Sigmoid colon (tissue), 4 donors: ENCODE data around the gene ELF3.
"Not testable (repeated sequence)": the region's sequence is repeated elsewhere in the genome, so short reads cannot be mapped to it uniquely, and the experiment has no call there.

Experiments
- EP300 ChIP-seq, 4 donors: sonication (generic); formaldehyde crosslinking; IDR thresholded peaks; one replicate each; pipeline ENCODE4 v1.6.1; 2017; ENCODE audit warnings: antibody characterized with exemption in 4 of 4
- POLR2A ChIP-seq, 2 donors: fragments of 450-650 bp; IDR thresholded peaks; one replicate each; pipeline ENCODE4 v1.6.1; 2016; ENCODE audit warnings: antibody characterized with exemption in 2 of 2, mild to moderate bottlenecking in 2 of 2, moderate library complexity in 2 of 2
- POLR2AphosphoS5 ChIP-seq, 4 donors: sonication (generic); formaldehyde crosslinking; IDR thresholded peaks; one replicate each; pipeline ENCODE4 v1.6.1; 2017; ENCODE audit warnings: antibody characterized with exemption in 4 of 4
- TF ChIP-seq, protein P1 (sequence below), 4 experiments: fragments of 450-650 bp in 3 of 4; fragments of 200-600 bp in 1 of 4; IDR thresholded peaks; one replicate each; pipeline ENCODE4 v1.5.1; 2016 to 2019; ENCODE audit warnings: antibody characterized with exemption in 4 of 4, mild to moderate bottlenecking in 3 of 4, moderate library complexity in 2 of 4

DNA sequence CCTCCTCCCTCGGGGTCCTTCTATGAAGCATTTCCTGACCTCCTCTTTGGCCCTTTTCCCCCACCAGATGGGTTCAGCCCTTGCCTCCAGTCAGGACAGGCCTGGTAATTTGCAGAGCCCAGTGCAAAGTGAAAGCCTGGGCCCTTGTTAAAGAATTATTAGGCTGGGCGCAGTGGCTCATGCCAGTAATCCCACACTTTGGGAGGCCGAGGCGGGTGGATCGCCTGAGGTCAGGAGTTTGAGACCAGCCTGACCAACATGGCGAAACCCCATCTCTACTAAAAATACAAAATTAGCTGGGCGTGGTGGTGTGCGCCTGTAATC, 8.8 kb downstream of the ELF3 start:
- TF ChIP-seq POLR2A, POLR2AphosphoS5, EP300 (IDR thresholded peaks at IDR 0.05): not testable (repeated sequence)
- TF ChIP-seq, protein P1, sequence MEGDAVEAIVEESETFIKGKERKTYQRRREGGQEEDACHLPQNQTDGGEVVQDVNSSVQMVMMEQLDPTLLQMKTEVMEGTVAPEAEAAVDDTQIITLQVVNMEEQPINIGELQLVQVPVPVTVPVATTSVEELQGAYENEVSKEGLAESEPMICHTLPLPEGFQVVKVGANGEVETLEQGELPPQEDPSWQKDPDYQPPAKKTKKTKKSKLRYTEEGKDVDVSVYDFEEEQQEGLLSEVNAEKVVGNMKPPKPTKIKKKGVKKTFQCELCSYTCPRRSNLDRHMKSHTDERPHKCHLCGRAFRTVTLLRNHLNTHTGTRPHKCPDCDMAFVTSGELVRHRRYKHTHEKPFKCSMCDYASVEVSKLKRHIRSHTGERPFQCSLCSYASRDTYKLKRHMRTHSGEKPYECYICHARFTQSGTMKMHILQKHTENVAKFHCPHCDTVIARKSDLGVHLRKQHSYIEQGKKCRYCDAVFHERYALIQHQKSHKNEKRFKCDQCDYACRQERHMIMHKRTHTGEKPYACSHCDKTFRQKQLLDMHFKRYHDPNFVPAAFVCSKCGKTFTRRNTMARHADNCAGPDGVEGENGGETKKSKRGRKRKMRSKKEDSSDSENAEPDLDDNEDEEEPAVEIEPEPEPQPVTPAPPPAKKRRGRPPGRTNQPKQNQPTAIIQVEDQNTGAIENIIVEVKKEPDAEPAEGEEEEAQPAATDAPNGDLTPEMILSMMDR (IDR thresholded peaks at IDR 0.05), result not testable (repeated sequence)
